Measurements from ENCODE around the gene CHDH.

The CHDH gene

DNA sequence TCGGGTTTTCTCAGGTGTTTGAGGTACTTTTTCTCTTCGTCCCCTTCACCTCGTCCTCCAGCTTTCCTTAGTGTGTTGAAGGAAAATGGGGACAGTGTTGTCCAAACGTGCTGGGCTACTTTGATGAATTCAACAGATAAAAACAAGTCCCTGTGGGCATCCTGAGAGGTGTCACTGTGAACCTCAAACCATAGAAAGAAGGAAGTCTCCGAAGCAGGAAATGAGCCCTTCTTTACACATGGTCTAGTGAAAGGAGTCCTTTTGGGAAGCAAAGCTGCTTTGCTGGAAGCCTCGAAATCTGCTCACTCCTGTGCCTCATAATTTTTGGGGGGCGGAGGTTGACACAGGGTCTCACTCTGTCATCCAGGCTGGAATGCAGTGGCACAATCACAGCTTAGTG is 10.7 kb upstream of the CHDH start:
- DNase-seq (ENCODE audit: low read depth, low spot score), result no peak

DNA sequence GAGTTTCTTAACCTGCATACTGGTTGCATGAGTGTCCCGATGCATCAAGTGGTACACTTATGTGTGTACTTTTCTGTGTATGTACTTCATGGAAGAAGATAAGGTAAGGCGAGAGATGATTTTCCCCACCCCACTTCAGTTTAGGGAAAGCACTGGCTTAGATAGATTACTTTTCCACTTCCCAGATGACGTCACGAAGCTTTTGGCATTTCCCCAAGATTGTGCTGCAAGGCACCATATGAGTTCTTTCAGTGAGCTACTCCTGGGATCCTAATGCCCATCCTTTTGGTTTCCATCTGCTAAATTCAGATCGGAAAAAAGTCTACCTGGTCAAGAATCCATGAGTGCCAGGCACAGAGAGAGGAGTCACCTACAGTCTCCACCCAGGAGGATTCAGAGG is 4.7 kb upstream of the CHDH start:
- no peak for DNase-seq (ENCODE audit: low read depth, low spot score)

DNA sequence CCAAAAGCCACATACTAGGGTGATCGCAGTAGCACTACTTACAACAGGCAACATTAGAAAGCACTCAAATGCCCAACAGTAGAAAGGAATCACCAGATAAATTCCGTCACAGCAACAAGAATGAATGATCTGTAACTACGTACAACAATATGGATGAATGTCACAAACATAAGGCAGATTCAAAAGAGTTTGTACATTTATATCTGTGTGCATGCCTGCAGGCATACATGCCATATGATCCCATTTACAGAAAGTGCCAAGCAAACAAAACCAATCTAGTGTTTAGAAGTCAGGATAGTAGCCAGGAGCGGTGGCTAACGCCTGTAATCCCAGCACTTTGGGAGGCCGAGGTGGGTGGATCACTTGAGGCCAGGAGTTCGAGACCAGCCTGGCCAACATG is 3.7 kb upstream of the CHDH start:
- no peak for DNase-seq (ENCODE audit: low read depth, low spot score)

DNA sequence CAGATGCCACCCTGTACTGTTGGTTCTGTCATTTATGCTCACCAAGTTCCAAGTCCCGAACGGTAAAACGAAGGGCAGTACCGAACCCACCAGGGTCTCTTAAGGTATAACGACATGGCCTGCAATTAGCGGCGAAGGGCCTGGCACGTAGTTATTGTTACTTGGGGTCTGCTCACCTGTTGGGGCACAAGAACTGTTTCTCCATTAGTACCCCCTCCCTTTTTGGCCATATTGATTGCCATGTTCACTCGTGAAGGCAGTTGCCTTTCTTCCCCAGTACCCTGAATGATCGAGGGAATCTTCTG is 584 bp upstream of the CHDH start:
- no peak for DNase-seq (ENCODE audit: low read depth, low spot score)

DNA sequence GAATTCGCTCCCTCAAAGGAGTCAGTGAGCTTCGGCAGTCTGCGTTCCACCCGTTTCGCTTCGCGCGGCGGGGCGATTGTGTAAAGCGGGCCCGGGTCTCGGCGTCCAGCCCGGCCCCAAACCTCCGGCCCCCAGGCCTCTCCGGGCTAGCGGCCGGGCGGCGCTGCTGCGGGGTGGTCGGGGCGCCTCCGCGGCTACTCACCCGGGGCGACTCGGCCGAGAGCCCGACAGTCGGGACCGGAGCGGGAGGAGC is 412 bp downstream of the CHDH start:
- DNase-seq (ENCODE audit: low read depth, low spot score), result no peak

DNA sequence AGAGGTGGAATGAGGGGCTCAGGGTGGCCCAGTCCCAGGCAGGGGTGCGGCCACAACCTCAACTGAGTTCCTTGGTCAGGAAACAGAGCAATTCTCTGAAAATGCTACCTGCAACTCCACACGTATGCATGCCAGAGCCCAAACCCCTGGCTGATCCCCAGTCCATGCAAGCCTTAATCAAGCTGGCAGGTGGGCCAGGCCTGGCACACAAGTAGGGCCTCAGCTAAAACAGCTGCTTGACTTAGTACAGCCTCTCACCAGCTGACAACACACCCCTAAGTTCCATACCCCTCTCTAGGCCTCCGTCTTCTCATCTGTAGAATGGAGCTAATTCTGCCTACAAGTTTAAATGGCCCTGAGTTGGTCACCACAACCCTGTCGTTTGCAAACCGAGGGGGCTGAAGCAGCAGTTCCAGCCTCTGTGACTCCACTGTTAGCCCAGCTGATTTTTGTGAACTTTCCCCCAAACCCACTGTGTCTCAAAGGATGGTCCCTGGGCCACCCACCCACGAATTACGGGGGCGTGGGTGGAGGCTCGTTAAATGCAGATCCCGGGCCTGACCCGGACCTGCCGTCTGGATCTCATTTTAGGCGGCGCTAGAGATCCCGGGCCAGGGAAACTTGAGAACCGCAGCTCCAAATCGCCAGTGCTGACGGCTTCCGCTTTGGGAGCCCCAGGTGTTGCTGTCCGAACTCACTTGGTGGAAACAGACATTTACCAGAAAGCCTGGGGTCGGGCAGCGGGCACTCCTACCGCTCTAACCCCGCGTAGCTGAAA is 927 bp downstream of the CHDH start:
- DNase-seq (ENCODE audit: low read depth, low spot score), result peak; percentile 81

DNA sequence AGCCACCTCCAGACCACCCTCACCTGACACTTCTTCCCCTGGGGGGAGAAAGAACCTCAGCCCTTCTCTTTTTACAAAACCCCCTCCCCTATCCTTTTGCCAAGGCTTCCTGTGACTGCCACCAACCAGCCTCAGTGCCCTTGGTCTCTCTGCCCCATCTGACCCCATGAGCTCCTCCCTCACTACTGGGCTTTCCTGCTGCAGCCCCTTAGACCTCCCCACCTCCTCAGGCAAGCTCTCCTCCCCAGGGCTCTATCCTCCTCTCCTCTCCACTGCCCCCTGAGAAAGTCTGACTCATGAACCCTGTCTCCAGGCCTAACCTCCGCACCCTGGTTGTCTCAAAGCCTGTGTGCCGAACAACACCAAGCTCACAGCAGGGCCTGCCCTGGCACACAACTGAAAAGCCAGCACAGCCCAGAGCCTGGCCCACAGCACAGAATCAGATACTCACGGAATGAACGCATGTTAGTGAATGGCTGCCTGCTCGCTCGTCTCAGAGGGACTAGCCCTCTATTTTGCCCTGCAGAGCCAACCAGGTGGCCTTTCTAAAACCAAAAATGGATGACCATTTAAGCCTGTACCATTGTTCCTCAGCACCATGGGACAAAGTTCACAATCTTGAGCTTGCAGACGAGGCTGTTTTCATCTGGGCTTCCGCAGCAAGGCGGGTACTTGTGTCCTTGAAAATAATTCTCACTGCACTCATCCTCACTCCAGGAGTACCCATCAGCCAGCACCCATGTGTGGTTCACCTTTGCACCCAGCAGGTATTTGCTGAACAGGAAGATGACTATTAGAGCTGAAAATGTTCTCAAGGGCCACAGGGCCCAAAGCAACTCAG is 1.7 kb downstream of the CHDH start:
- DNase-seq (ENCODE audit: low read depth, low spot score), result peak; percentile 16

DNA sequence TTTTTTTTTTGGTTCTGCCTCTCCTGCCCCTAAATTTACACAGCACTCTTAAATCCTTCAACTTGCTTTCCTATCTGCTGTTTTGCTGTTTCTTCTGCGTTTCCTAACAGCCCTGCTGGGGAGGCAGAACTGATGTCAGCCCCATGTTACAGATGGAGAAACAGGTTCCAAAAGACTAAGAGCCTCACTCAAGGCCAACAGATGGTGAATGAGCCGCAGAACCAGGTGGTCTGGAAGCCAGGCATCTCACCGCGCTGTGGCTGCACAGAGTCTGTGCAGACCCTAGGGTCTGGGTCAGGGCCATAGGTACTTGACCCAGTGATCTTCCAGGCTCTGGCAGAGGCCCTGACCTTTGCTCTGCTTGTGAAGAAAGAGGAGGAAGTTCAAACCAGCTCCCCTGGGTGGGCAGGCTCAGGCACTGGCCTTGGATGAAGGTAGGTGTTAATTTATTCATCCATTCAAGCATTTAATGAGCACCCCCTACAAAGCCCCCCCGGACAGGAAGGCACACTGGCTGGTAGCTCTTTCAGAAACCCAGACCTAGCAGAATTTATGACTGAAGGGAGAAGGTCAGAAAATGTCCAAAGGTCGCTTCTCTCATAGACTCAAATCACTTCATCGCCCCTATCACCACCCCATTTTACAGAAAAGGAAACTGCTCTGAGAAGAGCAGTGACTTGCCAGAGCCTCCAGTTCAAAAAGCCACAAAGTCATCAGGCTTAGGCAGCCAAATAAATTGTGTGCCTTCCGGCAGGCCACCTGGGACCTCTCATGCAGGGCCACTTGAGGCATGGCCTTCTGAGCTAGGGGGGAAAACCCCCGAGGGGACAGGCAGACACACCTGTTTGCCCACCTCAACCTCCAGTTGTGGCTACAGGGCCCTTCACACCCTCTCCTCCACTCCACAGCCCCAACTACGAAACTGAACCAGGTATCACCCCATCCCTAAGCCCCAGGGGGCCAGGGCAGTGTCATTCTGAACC is 2.7 kb downstream of the CHDH start:
- peak; percentile 15 for DNase-seq (ENCODE audit: low read depth, low spot score)

DNA sequence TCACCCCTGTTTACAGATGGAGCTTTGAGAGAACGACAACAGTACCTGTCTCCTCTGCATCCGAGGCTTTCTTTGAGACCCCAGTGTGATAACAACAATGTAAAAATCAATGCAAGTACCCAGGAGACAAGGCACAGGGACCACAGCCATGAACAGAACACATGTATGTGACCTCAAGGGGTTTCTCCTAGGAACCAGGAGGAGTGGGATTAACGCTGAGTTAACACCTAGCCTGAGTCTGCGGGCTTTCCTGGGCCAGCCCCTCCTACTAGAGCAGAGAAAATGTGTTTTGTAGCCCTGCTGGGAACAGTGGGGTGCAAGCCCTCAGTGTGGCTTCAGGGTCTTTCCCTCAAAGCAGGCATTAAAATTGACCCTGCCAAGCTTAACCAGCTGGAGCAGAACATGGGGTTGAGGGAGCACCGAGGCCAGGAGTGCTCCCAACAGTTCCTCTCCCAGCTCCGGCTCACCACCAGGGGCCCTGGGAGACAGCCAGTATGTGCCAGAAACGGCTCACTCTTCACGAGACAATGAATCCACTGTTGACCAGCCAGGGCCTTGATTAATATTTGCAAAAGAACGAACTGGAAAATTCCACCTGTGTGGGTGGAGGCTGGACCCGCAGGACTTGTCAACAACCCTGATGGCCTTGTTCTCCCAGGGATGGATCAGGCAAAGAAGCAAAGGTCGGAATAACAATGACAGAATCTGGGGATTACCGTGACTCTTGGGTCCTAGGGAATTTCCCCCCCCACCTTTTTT is 3.6 kb downstream of the CHDH start:
- DNase-seq (ENCODE audit: low read depth, low spot score), result peak; percentile 43

DNA sequence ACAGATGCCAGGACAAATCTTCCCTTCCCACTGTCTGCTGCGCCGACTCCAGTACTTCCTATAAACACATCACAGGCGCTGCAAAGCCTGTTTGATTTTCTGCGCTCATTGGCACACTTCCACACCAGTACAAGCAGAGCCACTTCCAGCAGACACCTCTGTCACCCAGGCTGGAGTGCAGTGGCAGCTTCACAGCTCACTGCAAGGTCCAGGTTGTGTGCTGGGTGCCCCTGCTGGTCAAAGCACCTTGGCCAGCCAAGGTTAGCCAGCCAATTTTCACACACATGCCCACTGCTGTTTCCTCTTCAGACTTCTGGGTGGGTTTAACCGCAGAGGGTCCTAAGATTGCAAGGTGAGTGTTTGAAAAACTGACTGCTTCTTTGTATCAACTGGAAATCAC is 4.9 kb downstream of the CHDH start:
- DNase-seq (ENCODE audit: low read depth, low spot score), result no peak

DNA sequence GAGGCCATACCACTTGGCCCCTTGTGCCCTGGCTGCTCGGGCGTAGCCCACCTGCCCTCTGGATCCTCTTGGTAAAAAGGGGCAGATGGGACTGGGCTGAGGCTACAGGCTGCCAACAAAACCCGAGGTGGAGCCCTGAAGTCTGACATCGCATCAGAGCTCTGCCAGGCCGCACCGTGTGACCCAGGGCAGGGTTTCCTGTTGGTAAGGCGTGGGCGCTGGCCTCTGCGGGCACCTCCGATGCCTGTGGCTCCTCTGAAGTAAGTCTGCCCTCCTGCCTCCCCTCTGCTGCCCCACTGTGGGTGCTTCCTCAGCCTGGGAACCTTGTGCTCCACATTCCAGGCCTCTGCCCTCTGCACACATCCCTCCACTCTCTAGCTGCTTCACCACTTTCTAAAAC is 8.9 kb downstream of the CHDH start:
- no peak for DNase-seq (ENCODE audit: low read depth, low spot score)

DNA sequence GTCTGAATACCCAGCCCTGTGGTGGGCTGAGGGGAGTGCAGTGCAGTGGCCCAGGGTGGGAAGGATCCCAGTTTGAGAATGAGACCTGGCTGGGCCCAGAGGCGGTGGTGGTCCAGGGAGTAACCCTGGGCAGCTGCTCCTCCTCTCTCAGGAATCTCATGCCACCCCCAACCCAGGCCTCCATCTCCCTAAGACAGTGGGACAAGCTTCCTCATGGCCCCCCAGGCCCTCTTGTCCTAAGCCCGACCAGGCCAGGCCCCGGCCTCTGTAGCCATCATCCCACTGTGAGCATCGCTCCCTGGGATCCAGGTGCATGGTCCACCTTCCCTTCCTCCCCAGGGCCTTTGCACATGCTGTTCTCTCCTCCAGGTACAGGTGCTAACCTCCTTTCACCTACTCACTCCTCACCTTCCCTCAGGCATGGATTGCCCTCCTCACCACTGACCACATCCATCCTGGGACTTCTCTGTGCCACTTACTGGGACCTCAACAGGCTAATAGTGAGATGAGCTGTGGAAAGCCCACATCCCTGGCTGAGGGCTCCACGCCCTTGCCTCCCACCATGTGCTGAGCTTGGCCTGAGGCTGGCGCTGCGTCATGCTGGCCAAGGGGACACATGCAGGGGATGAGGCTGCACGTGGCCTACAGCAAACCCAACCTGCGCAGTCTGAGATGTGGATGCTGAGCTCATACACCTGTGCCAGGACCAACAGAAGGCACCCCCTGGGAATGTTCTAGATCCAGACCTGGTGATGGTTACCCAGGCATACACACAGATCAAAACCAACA is 9.9 kb downstream of the CHDH start:
- DNase-seq (ENCODE audit: low read depth, low spot score), result no peak

DNA sequence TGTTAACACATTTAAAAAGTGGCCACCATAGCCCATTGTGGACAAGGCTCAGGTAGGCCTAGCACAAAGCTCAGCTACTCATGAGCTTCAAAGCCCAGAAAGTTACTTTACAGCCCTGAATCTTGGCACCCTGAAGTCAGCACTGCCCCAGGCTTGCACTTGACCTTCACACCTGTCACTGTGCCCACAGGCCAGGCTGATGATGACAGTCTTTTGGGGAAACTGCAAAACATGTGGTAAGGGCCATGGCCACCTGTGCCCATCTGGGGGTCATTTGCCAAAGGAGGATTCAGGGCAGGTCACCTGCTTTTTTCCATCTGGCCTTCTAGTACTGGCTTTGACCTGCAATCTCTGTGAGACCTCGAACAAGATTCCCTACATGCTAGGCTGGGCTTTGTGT is 11.0 kb downstream of the CHDH start:
- DNase-seq (ENCODE audit: low read depth, low spot score), result no peak

DNA sequence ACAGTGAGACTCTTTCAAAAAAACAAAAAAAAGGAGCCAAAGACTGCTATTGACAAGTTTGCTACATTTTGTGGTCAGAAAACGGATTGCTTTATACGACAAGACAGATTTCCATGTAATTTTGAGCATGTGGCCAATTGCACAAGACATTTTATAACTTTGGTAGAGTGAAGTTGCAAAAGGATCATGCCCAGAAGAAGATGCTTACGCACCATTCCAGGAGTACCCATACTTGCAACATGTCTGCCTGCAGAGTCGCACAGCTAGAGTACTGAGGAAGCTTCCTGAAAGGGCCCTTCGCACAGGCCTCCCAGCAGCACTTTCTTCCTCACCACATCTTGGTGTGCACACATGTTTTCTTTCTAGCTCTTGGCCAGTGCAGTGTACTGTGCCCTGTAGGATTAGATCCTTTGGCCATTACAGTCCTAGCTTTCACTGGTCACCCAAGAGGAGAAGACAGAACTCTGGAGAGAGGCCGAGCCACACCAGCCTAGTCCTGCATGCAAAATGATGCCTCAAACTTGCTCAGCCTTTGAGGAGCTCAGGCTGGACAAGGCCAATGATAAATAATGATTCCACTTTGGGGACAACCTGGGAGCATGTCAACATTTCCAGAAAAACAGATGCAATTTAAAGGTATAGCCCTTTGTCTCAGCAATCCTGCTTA is 11.7 kb downstream of the CHDH start:
- no peak for DNase-seq (ENCODE audit: low read depth, low spot score)

DNA sequence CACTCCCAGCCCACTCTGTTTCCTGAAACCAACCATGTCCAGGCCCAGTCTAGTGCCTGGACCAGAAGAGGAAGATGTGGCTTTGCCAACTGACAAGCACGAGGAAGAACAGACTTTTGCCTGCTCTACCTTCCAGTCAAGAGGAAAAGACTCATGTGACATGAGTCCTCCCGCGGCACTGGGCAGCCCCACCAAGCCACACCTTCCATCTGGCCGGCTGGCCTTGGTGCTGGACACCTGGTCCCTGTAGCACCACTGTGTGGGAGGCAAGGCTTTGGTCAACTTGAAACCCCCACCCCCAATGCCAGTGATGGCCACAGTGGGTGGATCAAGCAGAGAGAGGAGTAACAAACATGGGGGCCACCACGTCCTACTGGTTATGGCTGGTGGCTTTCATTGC is 12.5 kb downstream of the CHDH start:
- no peak for DNase-seq (ENCODE audit: low read depth, low spot score)

DNA sequence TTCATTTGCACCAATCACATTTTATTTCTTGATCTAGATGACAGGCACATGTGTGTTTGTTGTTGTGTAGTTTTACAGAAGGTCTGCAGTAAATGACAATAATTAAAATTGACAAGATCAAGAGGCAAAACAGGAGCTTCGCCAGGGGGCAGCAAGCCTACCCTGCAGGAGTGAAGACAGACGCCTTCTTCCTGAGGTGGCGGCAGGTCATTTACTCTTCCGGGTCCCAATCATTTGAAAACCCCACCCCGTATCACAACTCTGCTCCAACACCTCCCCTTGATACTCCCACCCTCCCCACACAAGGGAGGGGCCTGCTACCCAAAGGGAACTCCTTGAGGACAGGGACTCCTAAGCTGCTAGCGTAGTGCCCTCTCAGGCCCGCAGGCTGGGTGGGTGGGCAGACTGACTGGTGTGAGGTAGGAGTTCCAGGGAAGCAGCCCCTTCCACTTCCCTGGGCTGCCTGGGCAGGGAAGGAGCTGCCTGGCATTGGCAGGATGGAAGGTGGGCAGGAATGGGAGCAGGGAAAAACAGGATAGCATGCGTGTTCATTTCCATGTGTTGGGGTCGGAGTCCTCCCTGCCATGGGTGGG is 13.1 kb downstream of the CHDH start:
- DNase-seq (ENCODE audit: low read depth, low spot score), result no peak

DNA sequence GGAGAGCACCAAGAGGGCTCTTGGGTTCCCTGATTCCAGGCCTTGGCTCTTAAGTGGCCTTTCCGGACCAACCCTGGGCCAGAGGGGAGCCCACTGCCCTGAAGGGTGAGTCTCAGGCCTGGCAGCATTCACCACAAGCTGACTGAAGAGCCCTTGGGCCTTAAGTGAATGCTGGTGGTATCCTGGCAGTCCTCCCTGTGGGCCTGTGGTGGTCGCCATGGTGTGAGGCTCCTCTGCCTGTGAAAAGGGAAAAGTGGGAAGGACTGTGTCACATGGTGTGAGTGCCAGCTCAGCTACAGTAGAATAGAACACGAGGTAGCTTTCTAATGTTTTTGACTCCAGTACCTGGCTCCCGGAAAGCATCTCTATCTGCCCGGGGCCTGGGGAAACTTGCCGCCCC is 15.3 kb downstream of the CHDH start:
- no peak for DNase-seq (ENCODE audit: low read depth, low spot score)

DNA sequence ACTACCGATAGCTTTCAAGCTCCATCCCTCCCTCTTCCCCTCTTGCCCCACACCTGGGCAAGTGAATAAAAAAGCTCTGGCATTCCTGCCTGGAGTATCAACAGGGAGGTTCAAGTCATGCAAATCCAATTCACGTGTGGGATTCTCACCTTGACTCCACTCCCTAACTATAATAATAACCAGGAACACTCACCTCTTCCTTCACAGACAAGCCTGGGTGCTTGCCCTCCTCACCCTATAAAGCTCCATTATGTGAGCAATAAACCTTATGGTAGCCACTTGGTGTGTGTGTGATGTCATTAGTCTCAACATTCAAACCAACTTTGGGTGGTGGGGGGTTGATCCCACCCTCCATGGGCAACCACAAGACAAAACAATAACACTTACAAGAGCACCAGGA is 16.6 kb downstream of the CHDH start:
- DNase-seq (ENCODE audit: low read depth, low spot score), result no peak

DNA sequence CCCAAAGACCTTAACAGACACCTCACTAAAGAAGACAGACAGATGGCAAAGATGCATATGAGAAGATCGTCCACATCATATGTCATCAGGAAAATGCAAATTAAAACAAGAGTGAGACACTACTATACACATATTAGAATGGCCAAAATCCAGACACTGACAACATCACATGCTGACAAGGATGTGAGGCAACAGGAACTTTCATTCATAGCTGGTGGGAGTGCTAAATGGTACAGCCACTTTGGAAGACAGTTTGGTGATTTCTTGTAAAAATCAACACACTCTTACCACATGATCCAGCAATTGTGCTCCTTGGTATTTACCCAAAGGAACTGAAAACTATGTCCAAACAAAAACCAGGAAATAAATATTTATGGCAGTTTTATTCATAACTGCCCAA is 17.6 kb downstream of the CHDH start:
- DNase-seq (ENCODE audit: low read depth, low spot score), result no peak

DNA sequence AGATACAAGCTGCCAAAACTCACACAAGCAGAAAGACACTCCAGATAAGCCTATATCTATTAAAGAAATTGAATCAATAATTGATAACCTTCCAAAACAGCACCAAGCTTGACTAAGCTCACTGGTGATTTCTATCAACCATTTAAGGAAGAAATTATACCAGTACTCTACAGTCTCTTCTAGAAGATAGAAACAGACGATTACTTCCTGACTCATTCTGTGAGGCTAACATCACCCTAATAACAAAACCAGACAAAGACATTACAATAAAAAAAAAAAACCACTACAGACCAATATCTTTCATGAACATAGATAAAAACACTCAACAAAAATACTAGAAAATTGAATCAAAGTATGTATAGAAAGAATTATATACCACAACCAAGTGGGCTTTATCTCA is 20.2 kb downstream of the CHDH start:
- DNase-seq (ENCODE audit: low read depth, low spot score), result no peak

Data from ELF-1 (cell line).